ENCODE measurements around the gene ABHD16B. TPM values are rescaled to one million over a fixed set of nuclear protein-coding genes. Genes with fewer than 3 reads are reported as not detected.

Gene ABHD16B
- total and polyA plus RNA-seq, 2 donors (not counting 3 experiments of a cell fraction or from before 2014, with no cell fraction given), result not detected

- no peaks in the 10 kb centered on the region for H3K9me1 ChIP-seq (replicated peaks; ENCODE audit: control insufficient read depth, extremely low read depth, insufficient read depth, low read length)
- FAIRE-seq (no peak), DNase-seq (ENCODE audit: low read depth, low spot score) (no peak)
- H3K27ac ChIP-seq (ENCODE audit: insufficient read depth, low read depth, low read length), result no peak overlapping the region
- no peaks in the 10 kb centered on the region for H3K36me3 ChIP-seq (ENCODE audit: control insufficient read depth in 2 of 2, extremely low read depth in 1 of 2, insufficient read depth in 2 of 2, low read length in 2 of 2)
- no peak overlapping the region for H3K4me2 ChIP-seq (ENCODE audit: insufficient read depth, low read length)
- peaks cover 7% of the 10 kb centered on the region for H3K4me1 ChIP-seq (ENCODE audit: control insufficient read depth, extremely low read depth, insufficient read depth, low read length)
- TF ChIP-seq POLR2AphosphoS5 (IDR thresholded peaks at IDR 0.05; ENCODE audit: insufficient read depth, low read depth, low read length) (no peak), JUN (IDR thresholded peaks at IDR 0.05; ENCODE audit: borderline replicate concordance, insufficient read depth, insufficient read length, low read depth) (no peak), GATA2 (IDR thresholded peaks at IDR 0.05; ENCODE audit: insufficient read depth, insufficient read length, low read depth, low read length) (no peak)
- CTCF ChIA-PET, result interaction anchor here (0.8 to 0.9 kb wide), 2 partner anchors 13 to 24 kb away, joined by 3 read pairs; no protein-coding TSS in a partner anchor
- H3K27me3 ChIP-seq (ENCODE audit: control insufficient read depth in 2 of 2, insufficient read depth in 2 of 2, low read length in 2 of 2), result peaks cover 2 to 16% of the 10 kb centered on the region in 2 experiments
- no peaks in the 10 kb centered on the region for H3K79me2 ChIP-seq (ENCODE audit: control insufficient read depth, insufficient read depth, low read length)
- no peaks in the 10 kb centered on the region for H4K20me1 ChIP-seq (replicated peaks; ENCODE audit: control insufficient read depth, extremely low read depth, insufficient read depth, low read length)
- dilution Hi-C loops (cut with MboI; ENCODE audit: extremely low pct_ligation_motif_present, low sequenced_read_pairs) (no loop called here), intact Hi-C loops (cut with micrococcal nuclease) (no loop called here)
- no peak overlapping the region for H3K9ac ChIP-seq (replicated peaks; ENCODE audit: extremely low read depth, insufficient read depth, low read length)
- no peak overlapping the region for H2AFZ ChIP-seq (ENCODE audit: low read depth, low read length)
- POLR2A ChIA-PET, result interaction anchor here (1.4 kb wide), 1 partner anchor 31 kb away, joined by 3 read pairs; the partner anchor contains the start of gene TPD52L2
- H3K9me3 ChIP-seq (replicated peaks; ENCODE audit: control insufficient read depth, insufficient read depth, low read length), result no peaks in the 10 kb centered on the region
- no peak overlapping the region for H3K4me3 ChIP-seq (replicated peaks in 1 of 3; ENCODE audit: insufficient read depth in 1 of 3, low read depth in 1 of 3, low read length in 3 of 3)
- BruUV-seq (replicated peaks), result no TSS peak
Measured at GRCh38 chr20:63834491-63834880, 26.8 kb upstream of the ABHD16B start.

- dilution Hi-C loops (cut with MboI; ENCODE audit: extremely low pct_ligation_motif_present, low sequenced_read_pairs) (no loop called here), intact Hi-C loops (cut with micrococcal nuclease) (no loop called here)
- ChIA-PET POLR2A (interaction anchor here (1.4 kb wide), 1 partner anchor 30 kb away, joined by 3 read pairs; the partner anchor contains the start of gene TPD52L2), CTCF (interaction anchor here (0.8 to 0.9 kb wide), 2 partner anchors 13 to 24 kb away, joined by 3 read pairs; no protein-coding TSS in a partner anchor)
- peak; percentile 82 for DNase-seq (ENCODE audit: low read depth, low spot score)
- no peaks in the 10 kb centered on the region for H3K9me1 ChIP-seq (replicated peaks; ENCODE audit: control insufficient read depth, extremely low read depth, insufficient read depth, low read length)
- H4K20me1 ChIP-seq (replicated peaks; ENCODE audit: control insufficient read depth, extremely low read depth, insufficient read depth, low read length), result no peaks in the 10 kb centered on the region
- H3K4me3 ChIP-seq (replicated peaks in 1 of 3; ENCODE audit: insufficient read depth in 1 of 3, low read depth in 1 of 3, low read length in 3 of 3), result no peak overlapping the region
- H3K4me1 ChIP-seq (ENCODE audit: control insufficient read depth, extremely low read depth, insufficient read depth, low read length), result peaks cover 2% of the 10 kb centered on the region
- no TSS peak for BruUV-seq (replicated peaks)
- H3K36me3 ChIP-seq (ENCODE audit: control insufficient read depth in 2 of 2, extremely low read depth in 1 of 2, insufficient read depth in 2 of 2, low read length in 2 of 2), result no peaks in the 10 kb centered on the region
- no peaks in the 10 kb centered on the region for H3K9me3 ChIP-seq (replicated peaks; ENCODE audit: control insufficient read depth, insufficient read depth, low read length)
- H3K79me2 ChIP-seq (ENCODE audit: control insufficient read depth, insufficient read depth, low read length), result no peaks in the 10 kb centered on the region
- H3K4me2 ChIP-seq (ENCODE audit: insufficient read depth, low read length), result no peak overlapping the region
- no peak overlapping the region for H3K27ac ChIP-seq (ENCODE audit: insufficient read depth, low read depth, low read length)
- peaks cover 0 to 10% of the 10 kb centered on the region in 2 experiments for H3K27me3 ChIP-seq (ENCODE audit: control insufficient read depth in 2 of 2, insufficient read depth in 2 of 2, low read length in 2 of 2)
- H3K9ac ChIP-seq (replicated peaks; ENCODE audit: extremely low read depth, insufficient read depth, low read length), result no peak overlapping the region
- TF ChIP-seq, protein P1, sequence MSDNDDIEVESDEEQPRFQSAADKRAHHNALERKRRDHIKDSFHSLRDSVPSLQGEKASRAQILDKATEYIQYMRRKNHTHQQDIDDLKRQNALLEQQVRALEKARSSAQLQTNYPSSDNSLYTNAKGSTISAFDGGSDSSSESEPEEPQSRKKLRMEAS (IDR thresholded peaks at IDR 0.05; ENCODE audit: insufficient read depth, insufficient read length), result no peak
- TF ChIP-seq CTCF (IDR thresholded peaks at IDR 0.05; ENCODE audit: extremely low read depth in 1 of 2, insufficient read depth in 1 of 2, low read depth in 1 of 2, low read length in 2 of 2) (no peak), JUN (IDR thresholded peaks at IDR 0.05; ENCODE audit: borderline replicate concordance, insufficient read depth, insufficient read length, low read depth) (no peak)
- FAIRE-seq, result peak; percentile 89
- peak overlapping the region; percentile 11 for H2AFZ ChIP-seq (ENCODE audit: low read depth, low read length)
Measured at GRCh38 chr20:63835021-63835858, 26.1 kb upstream of the ABHD16B start.

Measured in endothelial cell of umbilical vein (primary cell).